NCI-H82 treated with DMSO at 0.1 percent for 48 hours (cell line): ENCODE measurements around the gene RFLNA.
"Not testable (repeated sequence)": the region's sequence is repeated elsewhere in the genome, so short reads cannot be mapped to it uniquely, and the experiment has no call there.

Source experiments
- DNase-seq: peaks from one replicate; lab custom pipeline; 2025; ENCODE audit not compliant: unreplicated experiment; lab: John Stamatoyannopoulos, UW

RFLNA gene

DNA sequence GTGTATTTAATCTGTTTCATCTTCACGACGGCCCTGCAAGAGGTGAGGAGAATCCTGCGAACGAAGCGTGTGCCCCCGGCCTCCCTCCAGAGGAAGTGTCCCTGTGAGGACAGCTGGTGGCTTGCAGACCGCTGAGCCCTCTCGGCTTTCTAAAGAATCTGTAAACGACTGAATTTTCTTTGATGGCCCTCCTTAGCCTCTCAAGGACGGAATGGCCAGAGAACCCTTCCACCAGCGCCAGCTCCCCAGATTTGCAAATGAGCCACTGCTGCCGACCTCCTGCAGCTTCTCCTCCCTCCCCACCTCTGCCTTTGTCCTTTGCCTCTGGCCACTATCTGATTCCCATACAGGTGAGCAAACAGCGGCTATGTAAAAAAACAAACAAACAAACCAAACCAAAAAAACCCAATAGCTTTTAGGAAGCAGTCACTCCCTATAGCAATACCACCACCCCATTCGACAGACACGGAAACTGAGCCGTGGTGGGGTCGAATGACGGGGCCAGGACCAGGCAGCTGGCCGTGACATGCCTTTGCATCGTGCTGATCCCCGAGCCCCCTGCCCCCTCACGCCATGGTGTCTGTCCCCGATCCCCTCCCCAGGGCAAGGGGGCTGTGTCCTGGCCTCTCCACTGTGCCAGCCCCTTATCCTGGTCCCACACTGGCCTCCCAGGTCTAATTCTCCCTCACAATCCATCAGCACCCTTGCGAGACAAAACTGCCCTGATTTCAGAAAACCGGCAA, 23.6 kb downstream of the RFLNA start:
- no peak for DNase-seq

DNA sequence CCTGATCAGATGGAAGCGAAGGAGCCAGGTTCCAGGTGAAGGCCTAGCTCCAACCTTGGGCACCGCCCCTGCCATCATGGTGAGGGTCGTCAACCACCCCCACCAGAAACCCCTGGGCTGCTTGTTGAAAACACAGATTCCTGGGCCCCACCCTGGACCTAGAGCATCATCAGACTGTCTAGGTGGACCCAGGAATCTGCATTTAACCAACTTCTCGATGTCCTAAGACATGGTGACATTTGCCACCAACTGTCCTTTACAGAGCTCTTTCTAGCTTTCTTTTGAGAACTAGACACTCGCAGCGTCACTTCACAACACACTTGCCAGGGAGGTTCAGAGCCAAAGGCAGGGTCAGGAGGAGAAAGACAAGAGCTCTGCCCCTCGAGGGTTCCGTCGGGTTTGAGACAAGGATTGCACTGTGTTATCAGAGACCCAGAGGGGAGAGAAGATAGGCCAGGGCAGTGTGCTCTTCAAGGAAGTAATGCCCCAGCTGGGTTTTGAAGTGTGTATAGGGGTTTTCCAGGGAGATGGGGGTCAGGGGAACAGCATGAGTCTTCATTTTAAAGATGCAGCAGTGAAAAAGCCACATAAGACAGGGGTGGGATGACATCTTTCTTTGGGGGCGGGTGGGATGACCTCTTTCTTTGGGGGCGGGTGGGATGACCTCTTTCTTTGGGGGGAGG, 24.6 kb downstream of the RFLNA start:
- DNase-seq, result no peak

DNA sequence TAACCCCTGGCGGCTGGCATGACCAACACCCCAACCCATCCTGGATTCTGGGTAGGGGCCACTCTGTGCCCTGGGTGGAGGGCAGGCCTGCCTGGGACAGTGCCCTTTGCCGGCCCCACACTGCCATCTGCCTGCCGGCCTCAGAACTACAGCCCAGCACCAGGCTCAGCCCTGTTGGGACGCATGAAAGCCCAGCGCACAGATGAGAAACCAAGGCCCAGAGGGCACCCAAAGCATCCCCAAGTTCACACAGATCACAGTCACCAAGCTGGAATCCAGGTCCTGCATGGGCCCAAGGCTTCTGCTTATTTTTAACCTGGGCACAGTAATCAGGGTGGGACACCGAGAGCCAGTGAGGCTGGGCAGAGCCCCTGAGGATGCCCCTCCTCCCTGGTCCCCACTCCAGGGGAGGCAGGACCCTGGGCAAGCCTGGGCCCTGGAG, 26.2 kb downstream of the RFLNA start:
- no peak for DNase-seq

DNA sequence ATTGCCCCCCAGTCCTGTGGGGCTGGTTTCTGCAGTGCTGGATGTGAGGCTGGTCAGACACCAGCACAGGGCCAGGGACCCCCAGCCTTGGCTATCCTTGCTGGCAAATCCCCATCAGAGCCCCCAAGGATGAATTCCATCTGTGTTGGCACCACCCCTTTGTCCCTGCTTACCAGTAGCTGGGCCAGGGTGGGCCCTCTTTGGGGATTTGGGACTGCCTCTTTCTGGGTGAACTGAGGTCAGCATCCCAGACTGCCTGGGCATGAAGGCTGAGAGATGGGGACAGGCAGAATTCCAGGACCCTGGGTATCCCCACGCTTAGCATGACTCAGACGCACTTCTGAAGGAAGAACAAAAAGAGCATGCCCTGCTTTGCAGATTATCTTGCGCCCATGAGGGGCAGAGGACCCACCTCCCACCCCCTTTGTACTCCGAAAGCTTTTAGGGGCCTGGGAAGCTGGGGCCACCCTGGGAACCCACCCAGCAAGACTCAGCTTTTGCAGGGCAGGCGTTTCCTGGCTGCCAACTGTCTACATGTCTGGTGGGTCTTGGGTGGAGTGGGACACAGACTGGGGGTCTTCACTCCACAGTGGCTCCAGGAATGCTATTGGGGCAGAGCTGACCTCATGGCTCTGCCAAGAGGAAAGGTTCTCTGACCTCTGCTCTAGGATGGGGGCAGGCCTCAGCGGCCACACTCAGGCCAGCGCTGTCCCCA, 26.8 kb downstream of the RFLNA start:
- no peak for DNase-seq

DNA sequence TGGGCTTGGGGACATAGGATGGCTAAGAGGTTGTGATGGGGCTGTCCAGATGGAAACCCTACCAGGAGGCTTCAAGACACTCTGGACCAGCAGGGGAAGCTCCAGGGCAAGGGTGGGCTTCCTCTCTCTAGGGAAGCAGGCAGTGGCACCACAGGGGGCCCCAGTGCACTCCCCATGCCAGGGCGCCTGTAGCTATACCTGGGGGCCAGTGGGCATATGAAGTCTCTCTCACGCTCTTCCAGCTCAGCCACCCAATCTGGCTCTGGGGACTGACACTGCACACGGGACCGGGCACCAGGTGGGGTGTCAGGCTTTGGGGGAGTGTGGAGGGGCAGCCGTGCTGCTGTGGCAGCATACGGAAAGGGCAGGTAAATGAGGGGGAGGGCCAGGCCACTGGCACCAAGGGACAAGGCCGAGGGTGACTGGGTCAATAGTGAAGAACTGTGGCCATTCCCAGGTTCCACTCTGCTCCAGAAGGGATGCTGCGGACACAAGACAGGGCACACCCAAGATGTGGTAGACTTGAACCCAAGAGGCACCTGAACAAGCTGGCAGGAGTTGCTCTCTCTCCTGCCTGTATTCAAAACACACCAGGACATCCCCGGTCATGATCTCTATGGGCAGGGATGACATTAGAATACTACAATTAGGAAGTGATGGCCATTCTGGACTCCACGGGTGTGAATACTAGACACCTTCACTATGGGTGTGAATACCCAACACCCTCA, 27.5 kb downstream of the RFLNA start:
- DNase-seq, result no peak

DNA sequence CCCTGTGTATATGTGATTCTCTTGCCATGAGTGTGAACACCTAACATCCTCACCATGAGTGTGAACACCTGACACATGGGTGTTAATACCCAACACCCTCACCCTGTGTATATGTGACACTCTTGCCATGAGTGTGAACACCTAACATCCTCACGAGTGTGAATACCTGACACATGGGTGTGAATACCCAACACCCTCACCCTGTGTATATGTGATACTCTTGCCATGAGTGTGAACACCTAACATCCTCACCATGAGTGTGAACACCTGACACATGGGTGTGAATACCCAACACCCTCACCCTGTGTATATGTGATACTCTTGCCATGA, 28.1 kb downstream of the RFLNA start:
- DNase-seq, result not testable (repeated sequence)

DNA sequence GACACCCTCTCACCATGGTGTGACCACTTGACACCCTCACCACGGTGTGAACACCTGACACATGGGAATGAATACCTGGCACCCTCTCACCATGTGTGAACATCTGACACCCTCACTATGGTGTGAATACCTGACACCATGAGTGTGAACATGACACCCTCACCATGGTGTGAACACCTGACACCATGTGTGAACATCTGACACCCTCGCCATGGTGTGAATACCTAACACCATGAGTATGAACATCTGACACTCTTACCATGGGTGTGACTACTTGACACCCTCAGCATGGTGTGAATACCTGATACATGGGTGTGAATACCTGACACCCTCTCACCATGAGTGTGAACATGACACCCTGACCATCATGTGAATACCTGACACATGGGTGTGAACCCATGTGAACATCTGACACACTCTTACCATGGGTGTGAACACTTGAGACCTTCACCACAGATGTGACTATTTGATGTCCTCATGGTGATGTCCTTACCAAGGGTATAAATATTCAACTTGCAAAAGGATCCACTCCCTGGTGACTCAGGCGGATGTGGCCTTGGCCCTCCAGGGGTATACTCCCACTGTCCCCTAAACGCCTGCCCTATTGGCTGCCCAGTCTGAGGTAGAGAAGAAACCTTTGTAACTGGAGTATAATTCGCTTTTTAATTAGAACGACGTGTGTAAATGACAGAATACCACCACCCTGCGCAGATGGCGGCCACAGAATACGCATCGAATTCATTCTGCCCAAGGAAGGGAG, 29.1 kb downstream of the RFLNA start:
- no peak for DNase-seq

DNA sequence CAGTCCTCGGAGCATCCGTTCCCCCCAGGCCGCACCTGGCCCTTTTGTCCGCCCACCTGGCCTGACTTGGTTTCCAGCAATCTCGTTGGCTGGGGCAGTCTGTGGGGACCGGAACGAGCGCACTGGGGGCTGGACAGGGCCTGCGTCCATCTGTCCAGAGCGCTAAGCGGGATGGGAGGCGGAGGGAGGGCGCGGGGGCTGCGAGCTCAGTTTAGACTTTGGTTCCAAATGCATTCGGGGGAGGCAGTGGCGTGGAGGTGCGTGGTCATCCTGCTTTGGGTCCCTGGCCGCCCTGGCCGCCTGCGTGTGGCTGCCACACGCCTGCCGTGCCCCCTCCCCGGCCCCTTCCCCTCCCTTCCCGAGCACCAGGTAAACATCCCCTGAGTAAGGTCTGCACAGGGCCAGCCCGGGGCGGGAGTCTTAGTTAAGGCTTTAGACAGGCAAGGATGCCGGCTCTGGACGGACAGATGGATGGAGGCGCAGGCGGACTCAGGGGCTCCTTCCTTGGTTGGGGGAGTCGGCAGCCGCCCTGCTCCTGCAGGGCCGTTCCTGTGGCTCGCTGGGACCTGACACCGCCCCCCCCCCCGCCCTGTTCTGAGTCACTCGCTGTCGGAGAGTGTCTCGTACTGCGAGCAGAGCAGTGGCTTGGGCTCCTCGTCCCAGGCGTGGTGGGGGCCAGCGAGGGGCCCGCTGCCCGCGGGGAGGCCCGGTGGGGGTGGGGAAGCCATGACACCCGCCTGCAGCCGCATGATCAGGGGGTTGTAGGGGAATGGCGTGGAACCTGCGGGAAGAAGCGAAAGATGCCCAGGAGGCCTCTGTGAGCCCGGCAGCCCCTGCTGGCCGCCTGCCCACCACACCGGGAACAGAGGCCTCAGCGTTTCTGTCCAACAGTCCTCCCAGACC, 30.2 kb downstream of the RFLNA start:
- DNase-seq, result no peak

DNA sequence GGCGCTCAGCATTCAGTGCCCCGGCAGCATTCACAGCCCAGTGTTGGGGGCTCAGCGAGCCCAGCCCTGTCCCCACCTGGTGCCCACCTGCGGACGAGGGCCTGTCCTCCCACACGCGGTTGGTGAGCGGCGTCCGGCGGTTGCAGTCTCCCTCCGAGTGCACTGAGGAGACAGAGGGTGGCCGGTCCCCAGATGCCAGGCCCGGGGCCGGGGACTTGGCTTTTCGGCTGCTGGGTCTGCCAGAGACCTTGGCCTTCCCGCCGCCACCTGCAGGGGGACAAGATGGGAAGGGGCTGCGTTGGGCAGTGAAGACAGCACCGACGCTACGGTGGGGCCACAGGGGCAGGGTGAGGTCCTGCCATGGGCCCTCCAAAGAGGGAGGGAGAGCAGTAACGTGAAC, 31.2 kb downstream of the RFLNA start:
- no peak for DNase-seq

DNA sequence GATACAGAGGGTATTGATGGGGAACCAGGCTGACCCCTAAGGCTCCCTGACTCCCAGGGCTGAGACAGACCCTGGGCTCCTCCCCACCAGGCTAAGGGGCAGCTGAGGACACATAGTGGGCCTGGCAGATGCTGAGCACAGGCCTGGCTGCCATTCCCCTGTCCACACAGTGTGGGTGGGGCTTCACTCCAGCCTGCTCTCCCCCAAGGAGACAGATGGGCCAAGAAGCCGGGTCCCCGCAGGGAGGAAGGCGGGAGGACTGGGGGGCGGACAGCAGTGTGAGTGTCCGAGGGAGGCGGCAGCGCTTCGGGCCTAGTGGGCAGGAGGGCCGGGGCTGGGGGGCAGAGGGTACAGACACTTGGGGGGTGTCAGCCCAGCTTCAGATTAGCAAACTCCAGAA, 32.0 kb downstream of the RFLNA start:
- DNase-seq, result no peak

DNA sequence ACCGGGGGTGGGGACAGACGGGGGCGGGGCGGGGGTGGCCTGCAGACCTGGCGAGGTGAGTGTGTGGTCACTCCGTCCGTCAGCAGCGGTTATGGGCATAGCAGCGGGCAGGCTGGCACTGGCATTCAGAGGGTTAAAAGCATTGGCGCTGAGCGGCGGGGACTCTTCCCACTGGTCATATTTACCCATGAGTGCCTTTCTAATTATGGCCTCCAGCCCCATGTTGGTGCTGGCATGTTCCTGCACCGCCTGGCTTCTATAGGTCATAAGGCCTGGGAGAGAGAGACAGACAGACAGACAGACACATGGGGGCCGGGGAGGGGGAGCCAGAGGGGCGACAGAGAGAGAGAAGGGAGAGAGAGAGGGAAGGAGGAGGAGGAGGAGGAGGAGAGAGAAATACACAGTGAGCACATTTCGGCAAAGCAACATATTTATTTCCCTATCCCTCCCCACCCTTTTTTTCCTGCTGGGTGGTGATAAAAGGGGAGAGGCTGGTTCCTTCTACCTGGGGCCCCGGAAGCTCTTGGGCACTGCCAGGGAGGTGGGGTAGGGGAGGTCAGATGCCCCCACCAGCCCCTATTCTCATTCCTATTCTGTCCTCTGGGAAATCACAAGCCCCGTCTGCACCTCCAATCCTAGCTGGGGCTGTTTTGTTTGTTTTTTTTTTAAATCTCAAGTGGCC, 32.6 kb downstream of the RFLNA start:
- no peak for DNase-seq

DNA sequence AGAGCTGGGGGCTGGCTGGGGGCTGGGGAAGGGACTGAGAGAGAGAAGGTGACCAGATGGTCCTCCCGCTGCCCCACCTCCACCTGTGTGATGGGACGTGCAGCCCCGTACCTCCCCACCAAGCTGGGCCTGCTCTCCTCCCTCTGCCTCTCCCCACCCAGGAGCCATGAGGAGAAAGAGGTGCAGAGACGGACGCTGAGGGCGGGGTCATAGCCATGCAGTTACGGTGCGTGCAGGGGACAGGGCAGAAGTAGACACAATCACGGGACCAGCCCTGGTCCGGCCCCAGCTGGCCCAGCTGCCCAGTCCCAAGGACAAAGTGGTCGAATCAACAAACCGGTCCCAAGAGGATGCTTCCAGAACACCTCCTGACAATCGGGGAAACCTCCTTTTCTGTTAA, 33.2 kb downstream of the RFLNA start:
- DNase-seq, result no peak

DNA sequence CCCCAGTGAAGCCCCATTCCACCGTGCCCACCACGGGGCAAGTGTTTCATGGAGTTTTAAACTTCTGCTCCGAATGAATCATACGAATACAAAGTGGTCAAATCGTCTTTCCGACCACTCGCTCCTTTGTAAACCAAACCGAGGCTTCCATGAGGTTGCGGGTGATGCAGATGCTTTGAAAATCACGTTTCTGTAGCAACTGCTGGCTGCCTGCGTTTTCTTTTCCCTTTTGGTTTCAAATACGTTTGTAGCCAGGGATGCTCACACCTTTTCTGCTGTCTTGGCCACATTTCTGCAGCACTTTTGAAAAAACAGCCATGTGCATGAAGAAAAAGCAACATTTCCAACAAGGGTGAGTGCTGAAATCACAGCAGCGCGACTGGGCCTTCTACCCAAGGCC, 33.7 kb downstream of the RFLNA start:
- no peak for DNase-seq

DNA sequence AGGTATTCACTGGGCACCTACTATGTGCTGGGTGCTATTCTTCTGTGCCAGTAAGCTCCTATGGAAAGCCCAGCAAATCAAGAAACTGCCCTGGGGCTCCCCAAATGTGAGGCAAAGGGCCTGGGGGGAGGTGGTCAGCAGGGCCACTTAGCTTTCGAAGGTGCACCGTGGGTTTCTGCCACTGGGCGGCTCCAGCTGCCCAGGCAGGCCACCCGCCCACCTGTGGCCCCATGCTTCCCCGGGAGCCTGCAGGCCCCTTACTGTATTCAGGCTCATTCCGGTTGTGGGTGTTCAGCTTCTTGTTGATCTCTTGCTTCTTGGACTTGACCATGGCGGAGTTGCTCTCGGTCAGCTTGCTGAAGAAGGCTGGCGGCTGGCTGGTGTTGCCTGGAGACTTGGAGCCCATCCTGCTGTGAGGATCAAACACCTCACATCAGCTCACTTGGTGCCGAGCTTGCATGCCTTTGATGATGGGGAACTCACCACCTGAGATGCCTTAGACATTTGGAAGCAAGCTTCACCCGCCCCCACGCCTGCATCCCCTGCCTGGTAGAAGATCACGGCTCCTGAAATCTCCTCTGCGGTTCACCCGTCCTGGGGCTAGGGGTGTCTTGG, 37.3 kb downstream of the RFLNA start:
- DNase-seq, result no peak

DNA sequence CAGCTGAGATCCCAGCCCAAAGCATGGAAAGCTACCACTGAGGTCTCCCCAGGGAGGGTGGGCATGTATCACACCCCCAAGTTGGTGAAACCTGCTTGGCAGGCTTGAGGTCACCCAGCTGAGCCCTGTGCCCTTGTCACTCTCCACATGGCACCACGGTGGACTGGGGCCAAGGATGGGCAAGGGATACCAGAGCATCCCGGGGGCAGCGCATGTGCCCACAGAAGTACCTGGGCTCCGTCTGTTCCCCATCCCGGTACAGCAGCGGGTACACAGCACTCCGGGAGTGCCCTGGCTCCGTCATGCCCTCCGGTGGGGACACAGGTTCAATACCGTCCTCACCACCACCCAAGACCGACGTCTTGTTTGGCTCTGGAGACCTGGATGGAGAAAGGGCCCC, 38.0 kb downstream of the RFLNA start:
- no peak for DNase-seq

DNA sequence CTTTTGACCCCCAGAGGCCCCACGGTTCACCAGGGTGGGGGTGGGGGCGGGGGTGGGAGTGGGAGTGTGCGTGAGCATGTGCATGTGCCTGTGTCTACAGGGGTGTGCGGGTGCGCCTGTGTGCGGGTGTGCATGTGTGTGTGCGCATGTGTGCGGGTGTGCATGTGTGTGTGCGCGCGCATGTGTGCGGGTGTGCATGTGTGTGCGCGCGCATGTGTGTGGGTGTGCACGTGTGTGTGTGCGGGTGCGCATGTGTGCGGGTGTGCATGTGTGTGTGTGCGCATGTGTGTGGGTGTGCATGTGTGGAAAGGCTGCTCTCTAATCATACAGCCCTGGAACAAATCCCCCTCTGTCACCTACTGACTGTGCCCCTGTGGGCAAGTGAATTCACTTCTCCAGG, 38.8 kb downstream of the RFLNA start:
- DNase-seq, result no peak

DNA sequence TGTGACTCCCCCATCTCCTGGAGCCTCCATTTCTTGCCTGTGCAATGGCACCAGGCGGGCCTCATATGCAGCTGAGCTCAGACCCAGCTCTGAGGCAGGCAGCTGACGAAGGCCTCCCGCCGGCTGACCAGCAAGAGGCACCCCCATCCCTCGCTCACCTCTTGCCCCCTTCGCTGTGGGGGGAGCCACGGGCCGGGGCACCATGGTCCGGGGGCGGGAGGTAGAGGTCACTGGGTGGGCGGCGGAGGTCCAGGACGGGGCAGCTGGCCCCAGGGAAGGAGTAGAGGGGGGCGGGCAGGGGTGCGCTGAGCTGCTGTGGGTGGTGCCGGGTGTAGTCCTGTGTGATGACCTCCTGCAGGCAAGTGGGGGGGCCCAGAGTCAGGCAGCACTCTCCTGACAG, 39.4 kb downstream of the RFLNA start:
- DNase-seq, result no peak

DNA sequence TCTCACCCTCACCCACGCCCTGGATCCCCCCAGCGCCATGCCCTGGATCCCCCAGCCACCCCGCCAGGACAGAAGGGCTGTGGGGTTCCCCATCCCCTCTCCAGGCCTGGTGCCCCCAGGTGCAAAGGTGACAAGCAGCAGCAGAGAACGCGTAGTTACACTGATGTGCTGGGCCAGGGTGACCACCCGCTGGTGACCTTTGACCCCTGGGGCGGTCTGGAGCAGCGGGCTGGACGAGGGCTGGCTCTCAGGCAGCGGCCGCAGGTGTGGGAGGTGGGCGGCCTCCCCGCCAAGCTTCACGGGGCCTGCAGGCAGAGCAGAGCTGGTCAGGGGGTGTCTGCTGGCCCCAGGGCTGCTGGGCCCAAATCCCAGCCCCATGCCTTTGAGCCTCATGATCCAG, 40.1 kb downstream of the RFLNA start:
- no peak for DNase-seq
